ENCODE data around the gene PPP5C.
"Not testable (repeated sequence)": the region's sequence is repeated elsewhere in the genome, so short reads cannot be mapped to it uniquely, and the experiment has no call there.

The PPP5C gene

GRCh38 chr19:46435009-46435408, 88.1 kb downstream of the PPP5C start:
- no peak overlapping the region for H3K27ac ChIP-seq
- TF ChIP-seq CTCF (IDR thresholded peaks at IDR 0.05) (no peak), ZFX (IDR thresholded peaks at IDR 0.05; ENCODE audit: borderline replicate concordance) (no peak)

- H3K27ac ChIP-seq: not testable (repeated sequence)
Observed at GRCh38 chr19:46435689-46436088, 88.8 kb downstream of the PPP5C start.
